H54 (cell line): ENCODE measurements around the gene MSL3B.

Experiments
- DNase-seq: peaks from one replicate; pipeline ENCODE4 v3.0.0; 2011; ENCODE audit warnings: low spot score, mixed read lengths; ENCODE audit not compliant: insufficient read length
- FAIRE-seq: peaks from 3 replicates; lab custom pipeline; 2011; peaks lifted over from hg19 to GRCh38; lab: Jason Lieb, UNC
- POLR2A ChIP-seq: IDR thresholded peaks from 2 replicates; pipeline ENCODE4 v1.6.1; 2011; ENCODE audit warnings: low read depth, mild to moderate bottlenecking, low read length

The MSL3B gene

GRCh38 chr2:233821709-233822100, 46.5 kb downstream of the MSL3B start:
- FAIRE-seq (no peak), DNase-seq (no peak)

GRCh38 chr2:233821196-233821595, 47.0 kb downstream of the MSL3B start:
- DNase-seq (no peak), FAIRE-seq (no peak)
- no peak for TF ChIP-seq POLR2A

More at GRCh38 chr2:233821709-233822100, 46.5 kb downstream of the MSL3B start:
- no peak for TF ChIP-seq POLR2A

- FAIRE-seq (no peak), DNase-seq (no peak)
- TF ChIP-seq POLR2A, result no peak
Observed at GRCh38 chr2:233820774-233821105, 47.4 kb downstream of the MSL3B start.

GRCh38 chr2:233819884-233820773, 48.1 kb downstream of the MSL3B start:
- FAIRE-seq (no peak), DNase-seq (no peak)
- no peak for TF ChIP-seq POLR2A

GRCh38 chr2:233818639-233819621, 49.3 kb downstream of the MSL3B start:
- no peak for TF ChIP-seq POLR2A
- FAIRE-seq (no peak), DNase-seq (no peak)

GRCh38 chr2:233817995-233818638, 50.1 kb downstream of the MSL3B start:
- TF ChIP-seq POLR2A, result no peak
- no peak for FAIRE-seq
- no peak for DNase-seq

- FAIRE-seq, result no peak
- DNase-seq, result no peak
- TF ChIP-seq POLR2A, result no peak
Observed at GRCh38 chr2:233817361-233817911, 50.8 kb downstream of the MSL3B start.

GRCh38 chr2:233816771-233817170, 51.4 kb downstream of the MSL3B start:
- FAIRE-seq (no peak), DNase-seq (no peak)
- TF ChIP-seq POLR2A, result no peak

GRCh38 chr2:233816334-233816733, 51.9 kb downstream of the MSL3B start:
- TF ChIP-seq POLR2A, result no peak
- FAIRE-seq, result no peak
- no peak for DNase-seq

GRCh38 chr2:233815861-233816260, 52.3 kb downstream of the MSL3B start:
- no peak for TF ChIP-seq POLR2A
- no peak for FAIRE-seq

More at GRCh38 chr2:233815861-233816260, 52.3 kb downstream of the MSL3B start:
- DNase-seq, result no peak
